C4-2B (cell line): Measurements from ENCODE around the gene RBM6.
A peak's percentile ranks its signal among the peaks of the same experiment; 100 is the strongest.

ENCODE experiments used
- H3K27ac ChIP-seq: fragments of 450-650 bp; 2 replicates; pipeline ENCODE4 v1.5.1; 2017
- CTCF ChIP-seq: fragments of 450-650 bp; conservative IDR thresholded peaks from 2 replicates; pipeline ENCODE4 v1.5.1; 2017; ENCODE audit warnings: mild to moderate bottlenecking
- ZFX ChIP-seq: fragments of 450-650 bp; IDR thresholded peaks from 2 replicates; pipeline ENCODE4 v1.6.1; 2017

The RBM6 gene

GRCh38 chr3:49939858-49940666, at the start of gene RBM6:
TSS of gene RBM6 (plus strand) at chr3:49940150. CDS start at chr3:49962642, 22,492 bp downstream.
- TF ChIP-seq ZFX (peak; percentile 97), CTCF (no peak)
- peak within 1 kb of the TSS; percentile 81 for H3K27ac ChIP-seq

GRCh38 chr3:49895791-49896190, 44.2 kb upstream of the RBM6 start:
- no peak overlapping the region for H3K27ac ChIP-seq
- no peak for TF ChIP-seq CTCF
- TF ChIP-seq ZFX = no peak

GRCh38 chr3:49896345-49896744, 43.6 kb upstream of the RBM6 start:
- no peak overlapping the region for H3K27ac ChIP-seq
- TF ChIP-seq CTCF (no peak), ZFX (no peak)

- no peak overlapping the region for H3K27ac ChIP-seq
- no peak for TF ChIP-seq CTCF
- TF ChIP-seq ZFX = no peak
Observed at GRCh38 chr3:49898991-49899390, 41.0 kb upstream of the RBM6 start.

- TF ChIP-seq ZFX (no peak), CTCF (no peak)
- no peak overlapping the region for H3K27ac ChIP-seq
Observed at GRCh38 chr3:49899815-49900214, 40.1 kb upstream of the RBM6 start.

GRCh38 chr3:49900491-49901153, 39.3 kb upstream of the RBM6 start:
- TF ChIP-seq ZFX = no peak
- no peak for TF ChIP-seq CTCF
- H3K27ac ChIP-seq = peak overlapping the region; percentile 22
